ENCODE results near the gene IL2RA.
"Not testable (repeated sequence)": the region's sequence is repeated elsewhere in the genome, so short reads cannot be mapped to it uniquely, and the experiment has no call there.

The IL2RA gene

DNA sequence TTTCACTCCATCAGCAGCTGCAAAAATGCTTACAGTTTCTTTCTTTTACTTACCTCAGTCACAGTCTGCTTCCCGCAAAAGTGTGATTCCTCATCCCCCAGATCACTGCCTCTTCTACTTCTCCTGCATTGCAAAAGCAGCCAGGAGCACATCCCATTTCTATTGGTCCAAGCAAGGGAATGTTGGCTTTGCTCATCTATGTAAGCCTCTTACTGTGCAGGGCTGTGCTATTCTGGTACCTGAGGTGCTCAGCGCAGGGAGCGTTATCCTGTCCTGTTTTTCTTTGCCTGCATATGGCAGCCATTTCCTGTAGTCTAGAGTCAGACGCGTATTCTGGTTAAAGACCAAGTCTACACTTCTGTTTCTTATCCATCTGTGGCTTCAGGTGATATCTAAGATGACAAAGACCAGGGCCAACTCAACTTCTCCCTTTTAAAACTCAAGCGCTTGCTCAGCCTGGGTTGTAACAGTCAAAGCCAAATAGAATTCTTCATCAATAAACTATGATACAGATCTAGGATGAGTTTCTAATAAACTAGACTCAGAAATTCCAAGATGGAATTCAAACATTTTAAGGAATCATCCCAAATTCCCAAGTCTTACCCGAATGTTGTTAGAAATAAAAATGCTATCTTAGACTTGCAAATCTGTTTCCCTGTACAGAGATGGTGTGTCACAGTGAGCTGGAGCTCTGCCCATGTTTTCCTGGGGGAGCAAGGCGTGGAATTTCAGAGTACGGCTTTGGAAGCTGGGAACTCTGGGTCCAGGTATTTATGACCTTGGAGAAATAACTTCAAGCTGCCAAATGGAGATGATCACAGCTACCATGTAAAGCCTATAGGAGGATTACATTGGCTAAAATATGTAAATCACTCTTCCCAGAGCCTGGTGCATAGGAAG lies 20.6 kb upstream of the IL2RA start:
- no peak for DNase-seq

DNA sequence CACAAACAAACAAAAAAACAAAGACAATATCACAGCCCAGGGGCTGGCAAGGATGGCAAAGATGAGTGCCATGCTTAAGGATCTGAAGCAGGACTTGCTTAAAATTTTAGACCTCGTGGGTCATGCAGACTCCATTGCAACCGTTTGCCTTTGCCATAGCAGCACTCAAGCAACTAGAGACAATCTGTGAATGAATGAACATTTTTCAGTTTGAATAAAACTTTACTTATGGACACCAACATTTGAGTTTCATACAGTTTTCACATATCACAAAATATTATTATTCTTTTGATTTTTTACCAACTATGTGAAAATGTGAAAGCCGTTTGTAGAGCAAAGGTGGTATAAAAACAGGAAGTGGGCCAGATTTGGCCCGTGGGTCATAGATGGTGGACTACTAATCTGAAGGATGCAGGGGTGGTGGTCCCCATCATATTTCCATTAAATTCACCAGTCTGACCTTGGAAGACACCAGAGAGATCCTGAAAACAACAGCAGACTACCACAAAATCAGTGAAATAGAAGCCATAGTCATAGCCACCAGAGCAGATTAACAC lies 18.3 kb upstream of the IL2RA start:
- no peak for DNase-seq

DNA sequence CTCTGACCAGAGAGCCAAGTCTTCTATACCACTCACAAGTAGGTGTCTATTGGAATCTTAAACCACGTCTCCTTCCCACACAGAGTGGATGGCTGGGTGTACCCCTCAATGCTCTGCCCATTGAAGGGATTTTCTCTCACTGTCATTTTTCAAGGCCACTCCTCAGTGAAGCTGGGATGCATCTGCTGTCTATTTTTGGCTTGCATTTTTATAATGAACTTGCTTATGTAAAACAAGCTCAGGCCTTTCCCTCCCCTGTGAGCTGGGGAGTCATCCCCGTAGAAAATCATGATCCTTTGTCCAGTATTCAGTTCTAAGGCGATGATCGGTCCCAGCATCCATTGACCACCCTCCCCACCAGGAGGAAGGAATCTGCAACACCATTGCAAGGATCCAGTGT lies 16.9 kb upstream of the IL2RA start:
- DNase-seq = no peak

DNA sequence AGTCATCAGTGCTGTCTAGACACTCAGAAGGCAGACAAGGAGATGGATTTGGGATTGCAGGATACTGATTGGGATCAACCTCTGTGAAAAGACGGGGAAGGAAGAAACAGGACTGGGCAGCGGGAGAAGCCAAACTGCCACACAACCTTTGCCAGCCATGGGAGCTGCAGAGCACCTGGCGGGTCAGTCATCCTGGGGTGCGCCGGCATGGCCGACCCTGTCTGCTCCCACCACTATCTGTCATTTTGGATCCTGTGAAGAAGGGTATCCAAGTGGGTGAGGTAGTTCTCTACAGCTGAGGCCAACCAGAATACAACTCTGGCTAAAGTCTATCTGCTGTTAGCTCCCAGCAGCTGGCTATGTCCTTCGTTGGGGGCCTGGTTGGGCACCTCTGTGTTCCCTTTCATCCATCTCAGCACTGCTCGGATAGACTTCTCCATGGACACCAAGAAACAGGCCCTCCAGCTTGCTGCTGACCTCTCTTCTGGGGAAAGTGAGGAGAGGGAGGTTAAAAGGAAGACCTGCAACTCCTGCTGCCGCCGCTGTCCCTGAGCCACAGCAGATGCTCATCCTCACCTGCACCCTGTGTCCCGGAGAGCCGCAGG lies 15.0 kb upstream of the IL2RA start:
- DNase-seq = no peak

DNA sequence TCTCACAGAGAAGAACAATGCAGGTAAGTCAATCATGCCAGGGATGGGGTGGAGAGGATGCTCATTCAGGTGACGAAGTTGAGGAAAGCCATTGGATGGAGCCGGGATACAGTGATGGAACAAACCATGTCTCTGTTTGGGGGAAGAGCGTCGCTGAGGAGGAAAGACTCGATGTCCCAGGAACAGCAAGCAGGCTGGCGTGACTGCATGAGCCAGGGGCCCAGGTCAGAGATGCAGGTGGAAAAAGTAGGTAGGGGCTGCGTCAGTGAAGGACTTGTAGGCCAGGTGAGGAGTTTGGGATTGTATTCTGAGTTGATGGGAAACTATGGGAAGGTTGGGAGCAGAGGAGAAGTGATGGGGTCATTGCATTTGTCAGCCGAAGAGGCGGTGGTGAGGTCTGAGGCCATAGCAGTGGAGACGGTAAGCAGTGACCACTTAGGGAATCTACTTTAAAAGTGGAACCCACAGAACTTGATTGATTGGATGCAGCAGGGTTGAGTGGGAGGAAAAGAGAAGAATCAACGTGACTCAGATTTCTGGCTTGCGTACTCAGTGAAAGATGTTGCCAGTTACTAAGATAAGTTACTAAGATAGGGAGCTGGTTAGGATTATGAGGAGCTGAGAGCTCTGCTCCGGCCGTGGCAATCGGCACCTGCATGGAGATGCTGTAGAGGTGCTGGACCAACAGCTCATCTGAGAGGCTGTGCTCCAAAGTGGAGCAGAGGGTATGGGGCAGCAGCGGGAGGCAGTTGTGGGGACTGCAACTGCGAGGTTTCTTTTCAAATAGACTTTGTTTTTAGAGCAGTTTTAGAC lies 12.5 kb upstream of the IL2RA start:
- peak; percentile 62 for DNase-seq

DNA sequence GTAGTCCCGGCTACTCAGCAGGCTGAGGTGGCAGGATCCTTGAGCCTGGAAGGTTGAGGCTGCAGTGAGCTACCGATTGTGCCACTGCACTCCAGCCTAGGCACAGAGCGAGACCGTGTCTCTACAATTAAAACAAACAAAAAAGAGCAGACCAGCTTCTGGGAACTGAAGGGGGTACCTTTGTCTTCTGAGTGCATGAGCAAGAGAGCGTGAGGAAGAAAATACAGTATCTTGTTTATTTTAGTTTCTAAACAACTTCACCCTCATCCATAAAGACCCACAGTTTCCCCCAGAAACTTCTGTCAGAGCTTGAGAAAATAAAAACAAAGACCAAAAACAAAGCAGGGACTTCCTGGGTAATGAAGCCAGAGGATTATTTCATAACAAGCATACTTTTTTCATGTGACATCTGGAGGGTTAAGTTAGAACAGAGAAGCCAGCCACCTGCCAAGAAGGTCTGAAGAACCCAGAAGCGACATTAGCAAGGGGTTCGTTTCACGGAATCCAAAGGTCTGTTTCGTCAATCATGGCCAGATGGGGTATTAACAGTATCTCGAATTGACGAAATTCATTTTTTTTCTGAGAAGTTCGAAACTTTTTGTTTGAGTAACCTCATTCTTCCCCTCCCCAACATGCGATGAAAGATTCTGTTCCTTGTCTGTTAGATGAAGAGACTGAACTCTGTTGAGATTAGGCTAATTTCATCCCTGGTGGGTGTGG lies 10.2 kb upstream of the IL2RA start:
- DNase-seq = peak; percentile 98

DNA sequence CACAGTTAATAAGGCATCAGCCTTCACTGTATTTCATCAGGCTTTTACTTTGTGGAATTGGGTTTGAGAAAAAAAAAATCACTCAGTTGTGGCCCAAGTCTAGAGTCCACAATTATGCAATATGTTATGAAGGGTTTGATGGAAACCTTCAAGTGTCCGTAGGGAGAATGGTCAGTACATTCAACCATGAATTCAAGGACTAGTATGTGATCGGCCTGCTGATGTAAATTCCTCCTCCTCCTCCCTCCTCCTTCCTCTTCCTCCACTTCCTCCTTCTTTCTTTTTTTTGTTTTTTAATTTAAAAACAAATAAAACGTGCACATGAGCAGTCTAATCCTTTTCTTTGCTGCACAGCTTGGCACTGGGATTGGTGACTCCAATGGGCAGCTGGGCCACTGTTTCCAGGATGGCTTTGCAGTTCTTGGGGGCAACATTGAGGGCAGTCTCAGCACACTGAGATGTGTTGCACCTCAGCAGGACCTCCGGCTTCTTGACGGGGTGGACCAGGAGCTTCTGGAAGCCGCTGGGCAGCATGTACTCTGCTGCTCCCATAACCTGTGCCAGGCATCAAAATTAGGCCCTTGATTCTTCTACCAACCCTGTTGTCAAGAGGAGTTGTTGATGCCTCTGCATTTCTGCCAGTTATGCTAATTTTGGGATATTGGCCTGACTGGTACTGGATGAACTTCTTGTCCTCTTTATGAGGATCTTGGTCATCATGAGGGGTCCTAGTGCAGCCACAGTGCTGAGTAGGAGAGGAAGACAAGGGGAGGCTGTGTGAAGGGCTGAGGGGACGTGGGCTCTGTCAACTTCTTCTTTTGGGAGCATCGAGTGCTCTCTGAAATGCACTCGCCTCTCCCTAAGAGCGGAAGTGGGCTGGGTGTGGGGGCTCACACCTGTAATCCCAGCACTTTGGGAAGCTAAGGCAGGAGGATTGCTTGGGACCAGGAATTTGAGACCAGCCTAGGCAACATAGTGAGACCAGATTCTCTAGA lies 9.3 kb upstream of the IL2RA start:
- DNase-seq = peak; percentile 48

DNA sequence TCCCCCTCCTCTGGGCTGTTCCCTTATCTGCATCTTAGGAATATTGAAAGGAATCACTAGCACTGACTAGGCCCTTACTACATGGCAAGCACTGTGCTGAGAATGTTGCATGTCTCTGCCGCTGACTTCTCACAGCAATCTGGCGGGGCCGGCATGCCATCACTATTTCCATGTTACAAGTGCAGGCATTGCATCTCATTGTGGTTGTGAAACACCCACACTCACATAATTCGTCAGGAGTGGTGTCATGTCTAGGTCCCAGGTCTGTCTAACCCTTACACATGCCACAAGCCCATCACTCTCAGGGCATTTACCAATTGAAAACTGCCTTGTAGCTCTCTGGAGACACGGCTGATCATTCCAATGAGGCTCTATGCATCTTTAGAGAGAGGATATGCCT lies 8.5 kb upstream of the IL2RA start:
- DNase-seq = peak; percentile 73

DNA sequence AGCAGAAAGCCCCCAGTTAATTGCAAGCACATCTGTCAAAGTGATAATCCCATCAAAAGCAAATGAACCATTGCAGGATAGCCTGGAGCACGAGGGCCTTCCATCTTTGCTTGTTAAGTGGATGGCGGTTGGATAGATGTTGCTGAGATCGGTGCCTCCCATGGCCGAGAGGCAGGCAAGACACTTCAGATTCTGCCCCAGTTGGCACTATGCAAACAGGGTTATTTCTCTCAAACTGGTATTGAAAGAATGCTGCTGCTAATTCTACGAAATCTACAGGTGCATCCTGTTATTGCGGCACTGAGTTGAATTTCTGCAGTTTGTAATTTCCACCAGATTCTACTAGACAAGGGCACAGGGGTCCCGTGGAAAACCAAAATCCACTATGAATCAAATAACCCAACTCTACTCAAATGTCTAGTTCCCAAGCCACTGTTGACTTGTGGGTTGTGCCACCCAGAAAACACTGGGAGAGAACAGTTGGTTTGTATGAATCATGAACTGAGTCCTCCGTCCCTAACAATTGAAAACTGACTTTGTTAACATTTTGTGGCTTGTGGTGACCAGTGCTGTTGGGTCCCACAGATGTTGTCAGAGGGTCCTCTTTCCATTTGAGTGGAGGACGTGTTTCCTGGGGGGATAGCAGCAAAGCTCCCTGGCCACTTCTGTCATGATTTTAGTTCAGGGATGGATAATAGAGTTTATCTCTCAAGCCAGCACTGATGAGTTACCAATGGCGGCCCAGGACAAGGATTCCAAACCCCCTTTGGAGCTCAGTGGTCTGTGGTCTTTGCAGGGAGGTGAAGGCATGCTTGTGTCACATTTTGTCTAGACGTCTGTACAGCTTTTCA lies 7.1 kb upstream of the IL2RA start:
- DNase-seq = peak; percentile 94

DNA sequence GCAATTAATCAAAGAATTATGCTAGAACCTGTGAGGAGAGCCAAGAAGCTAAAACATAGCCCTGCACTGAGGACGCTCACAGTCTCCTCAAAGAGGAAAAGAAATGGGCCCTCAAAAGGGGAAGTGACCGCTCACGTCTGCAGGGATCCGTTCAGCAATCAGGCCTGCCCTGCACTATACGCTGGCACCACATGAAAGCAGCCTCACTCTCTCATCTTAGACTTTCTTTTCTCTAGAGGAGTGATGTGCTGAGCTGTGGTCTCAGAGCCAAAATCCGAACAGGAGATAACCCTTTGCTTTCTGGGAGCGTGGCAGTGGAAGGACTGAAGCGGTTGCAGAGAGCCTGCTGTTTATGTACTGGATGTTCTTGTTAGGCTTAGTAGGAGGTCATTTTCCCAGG lies 6.3 kb upstream of the IL2RA start:
- peak; percentile 90 for DNase-seq

DNA sequence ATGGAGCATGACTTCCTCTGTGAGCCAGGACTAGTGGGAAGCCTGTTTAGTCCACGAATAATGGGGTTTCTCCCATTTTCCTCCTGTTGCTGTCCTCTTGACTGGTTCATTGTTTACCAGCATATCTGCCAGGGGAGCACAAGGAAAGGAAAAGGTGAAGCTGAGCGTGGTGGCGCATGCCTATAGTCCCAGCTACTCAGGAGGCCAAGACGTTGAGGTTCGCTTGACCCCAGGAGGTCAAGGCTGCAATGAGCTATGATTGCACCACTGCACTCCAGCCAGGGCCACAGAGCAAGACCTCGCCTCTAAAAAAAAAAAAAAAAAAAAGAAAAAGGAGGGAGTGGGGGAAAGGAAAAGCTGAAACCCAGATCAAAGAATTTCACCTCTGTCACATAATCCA lies 5.8 kb upstream of the IL2RA start:
- DNase-seq = peak; percentile 74

DNA sequence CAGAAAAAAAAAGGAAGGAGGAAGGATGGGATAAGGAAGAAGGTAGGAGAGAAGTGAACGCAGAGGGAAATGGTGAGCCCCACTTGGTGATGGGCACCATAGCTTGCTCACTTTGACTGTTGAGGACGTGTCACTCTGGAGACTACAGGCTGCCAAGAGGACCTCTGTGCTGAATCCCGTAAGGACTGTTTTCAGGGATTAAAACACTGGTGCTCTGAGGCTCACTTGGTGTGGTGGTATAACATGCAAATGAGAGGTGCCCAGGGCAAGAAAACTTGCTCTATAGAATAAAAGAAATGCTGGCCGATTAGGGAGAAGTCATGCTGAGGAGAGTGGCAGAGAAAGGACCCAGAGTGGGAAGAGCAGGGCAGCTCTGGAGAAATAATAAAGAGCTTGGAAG lies 5.3 kb upstream of the IL2RA start:
- DNase-seq = no peak

DNA sequence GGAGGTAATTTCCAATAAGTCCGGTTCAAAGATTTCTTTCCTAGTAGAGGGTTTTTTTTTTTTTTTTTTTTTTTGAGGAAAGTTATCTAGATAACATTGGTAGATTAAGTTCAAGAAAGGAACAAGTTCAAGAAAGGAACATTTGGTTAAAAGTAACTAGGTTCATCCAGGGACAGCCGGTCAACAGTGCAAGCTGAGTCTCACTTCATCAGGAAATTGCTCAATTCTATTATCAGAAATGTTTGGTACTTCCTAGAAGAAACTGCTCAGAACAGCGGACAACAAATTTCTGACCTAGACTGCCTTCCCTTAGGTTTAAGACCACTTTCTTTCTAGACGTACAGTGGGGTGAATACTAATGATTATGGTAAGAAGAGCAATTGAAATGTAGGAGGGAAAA lies 3.7 kb upstream of the IL2RA start:
- peak; percentile 94 for DNase-seq

DNA sequence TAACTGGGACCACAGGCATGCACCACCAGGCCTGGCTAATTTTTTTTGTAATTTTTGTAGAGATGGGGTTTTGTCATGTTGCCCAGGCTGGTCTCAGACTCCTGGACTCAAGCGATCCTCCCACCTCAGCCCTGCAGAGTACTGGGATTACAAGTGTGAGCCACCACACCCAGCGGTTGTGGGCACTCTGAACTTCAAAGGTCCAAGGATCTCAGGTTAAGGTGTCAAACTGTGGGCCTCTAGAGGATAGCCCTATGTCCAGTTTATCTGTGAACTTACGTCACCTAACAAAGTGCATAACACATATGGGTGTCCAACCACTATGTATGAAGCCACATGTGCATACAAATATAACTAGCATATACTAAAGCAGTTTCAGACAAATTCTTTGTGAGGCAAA lies 3.2 kb upstream of the IL2RA start:
- no peak for DNase-seq

DNA sequence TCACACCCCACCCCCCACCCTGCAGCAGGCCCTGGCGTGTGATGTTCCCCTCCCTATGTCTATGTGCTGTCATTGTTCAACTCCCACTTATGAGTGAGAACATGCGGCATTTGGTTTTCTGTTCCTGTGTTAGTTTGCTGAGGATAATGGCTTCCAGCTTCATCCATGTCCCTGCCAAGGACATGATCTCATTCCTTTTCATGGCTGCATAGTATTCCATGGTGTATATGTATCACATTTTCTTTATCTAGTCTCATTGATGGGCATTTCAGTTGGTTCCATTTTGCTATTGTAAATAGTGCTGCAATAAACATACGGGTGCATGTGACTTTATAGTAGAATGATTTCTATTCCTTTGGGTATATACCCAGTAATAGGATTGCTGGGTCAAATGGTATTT lies 2.6 kb upstream of the IL2RA start:
- not testable (repeated sequence) for DNase-seq

DNA sequence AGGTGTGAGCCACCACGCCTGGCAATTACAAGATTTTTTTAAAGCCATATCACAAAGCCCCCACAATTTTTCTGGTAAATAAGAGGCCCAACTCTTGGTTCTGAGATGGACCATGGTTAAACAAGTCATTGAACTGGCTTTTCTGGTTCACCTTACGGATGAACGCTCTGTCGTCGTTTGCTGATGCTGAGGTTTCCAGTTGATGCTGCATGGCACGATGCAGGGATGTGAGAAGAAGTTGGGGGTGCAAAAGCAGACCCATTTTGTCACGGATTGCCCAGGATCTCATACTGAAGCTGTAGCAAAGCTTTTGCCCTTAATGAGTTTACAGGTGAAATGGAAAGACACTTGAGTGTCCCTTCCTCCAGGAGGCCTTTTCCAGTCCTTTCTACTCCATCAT lies 2.0 kb upstream of the IL2RA start:
- no peak for DNase-seq

DNA sequence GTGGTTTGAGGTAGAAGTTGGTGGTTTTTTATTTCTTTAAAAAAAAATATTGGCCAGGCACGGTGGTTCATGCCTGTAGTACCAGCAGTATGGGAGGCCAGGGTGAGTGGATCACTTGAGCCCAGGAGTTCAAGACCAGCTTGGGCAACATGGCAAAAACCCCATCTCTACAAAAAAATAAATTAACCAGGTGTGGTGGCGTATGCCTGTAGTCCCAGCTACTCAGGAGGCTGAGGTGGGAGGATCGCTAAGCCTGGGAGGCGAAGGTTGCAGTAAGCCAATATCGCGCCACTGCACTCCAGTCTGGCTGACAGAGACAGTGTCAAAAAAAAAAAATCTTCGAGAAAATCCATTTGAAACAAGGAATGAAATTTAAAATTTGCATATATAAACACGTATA lies 1.1 kb downstream of the IL2RA start:
- no peak for DNase-seq

DNA sequence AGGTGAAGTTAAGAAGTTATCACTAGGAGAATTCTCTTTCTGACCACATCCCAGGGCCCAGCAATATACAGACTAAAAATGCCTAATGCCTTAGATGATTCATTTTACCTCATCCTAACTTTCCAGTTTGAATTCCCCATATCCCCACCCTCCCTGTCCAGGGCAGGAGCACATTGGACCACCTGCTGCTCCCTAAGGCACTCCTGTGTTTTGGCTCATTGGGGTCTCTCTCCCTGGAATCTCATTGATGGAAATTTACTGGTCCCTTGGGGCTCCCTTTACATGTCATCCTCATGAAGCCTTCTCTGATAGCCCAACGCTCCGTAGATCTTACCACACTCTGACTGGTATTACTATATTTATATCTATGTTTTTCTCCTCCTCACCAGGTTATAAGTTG lies 2.7 kb downstream of the IL2RA start:
- DNase-seq = no peak

DNA sequence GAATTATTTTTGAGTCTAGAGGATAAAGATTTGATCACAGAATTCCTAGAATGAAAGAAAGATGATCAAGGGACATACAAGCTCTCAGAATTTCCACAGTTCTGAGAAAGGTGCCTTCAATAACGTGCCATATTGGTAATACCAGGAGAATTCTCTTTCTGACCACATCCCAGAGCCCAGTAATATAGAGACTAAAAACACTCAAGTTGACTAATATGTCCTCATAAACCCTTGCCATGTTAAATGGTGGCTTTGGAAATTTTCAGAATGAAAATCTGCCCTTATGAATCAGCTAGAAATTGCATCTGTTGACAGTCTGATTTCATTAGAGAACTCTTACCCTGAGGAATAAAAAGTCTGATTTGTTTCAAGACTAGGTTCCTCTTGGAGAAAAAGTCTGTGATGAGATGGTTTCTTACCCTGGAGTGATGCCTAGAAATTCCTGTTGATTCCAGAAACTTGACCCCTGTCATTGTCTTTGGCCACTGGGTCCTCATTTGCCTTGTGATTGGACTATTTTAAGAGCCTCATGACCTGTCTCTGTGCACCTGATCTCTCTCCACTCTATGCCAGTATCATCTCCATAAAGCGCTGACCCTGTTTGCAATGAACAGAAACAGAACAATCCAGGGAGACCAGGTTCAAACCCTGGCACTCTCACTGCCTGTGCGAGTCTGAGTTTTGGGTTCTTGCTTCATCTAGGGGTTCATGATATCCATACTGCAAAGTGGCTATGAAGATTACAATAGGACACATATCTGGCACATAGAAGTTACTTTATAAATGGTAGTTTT lies 3.3 kb downstream of the IL2RA start:
- no peak for DNase-seq
